Activated CD4-positive, alpha-beta T cell treated with anti-CD3 and anti-CD28 coated beads, Interleukin-10, Interleukin-2, amounts not matched to agents 100 ng/mL and 50 ng/mL, durations not matched to agents 16 hours and 8 hours (primary cell): ENCODE measurements around the gene SBF1.
A peak's percentile ranks its signal among the peaks of the same experiment; 100 is the strongest.
"Not testable (repeated sequence)": the region's sequence is repeated elsewhere in the genome, so short reads cannot be mapped to it uniquely, and the experiment has no call there.

Experiments used
- DNase-seq: peaks from one replicate; pipeline ENCODE4 v3.0.0-alpha.2; 2020

The SBF1 gene

DNA sequence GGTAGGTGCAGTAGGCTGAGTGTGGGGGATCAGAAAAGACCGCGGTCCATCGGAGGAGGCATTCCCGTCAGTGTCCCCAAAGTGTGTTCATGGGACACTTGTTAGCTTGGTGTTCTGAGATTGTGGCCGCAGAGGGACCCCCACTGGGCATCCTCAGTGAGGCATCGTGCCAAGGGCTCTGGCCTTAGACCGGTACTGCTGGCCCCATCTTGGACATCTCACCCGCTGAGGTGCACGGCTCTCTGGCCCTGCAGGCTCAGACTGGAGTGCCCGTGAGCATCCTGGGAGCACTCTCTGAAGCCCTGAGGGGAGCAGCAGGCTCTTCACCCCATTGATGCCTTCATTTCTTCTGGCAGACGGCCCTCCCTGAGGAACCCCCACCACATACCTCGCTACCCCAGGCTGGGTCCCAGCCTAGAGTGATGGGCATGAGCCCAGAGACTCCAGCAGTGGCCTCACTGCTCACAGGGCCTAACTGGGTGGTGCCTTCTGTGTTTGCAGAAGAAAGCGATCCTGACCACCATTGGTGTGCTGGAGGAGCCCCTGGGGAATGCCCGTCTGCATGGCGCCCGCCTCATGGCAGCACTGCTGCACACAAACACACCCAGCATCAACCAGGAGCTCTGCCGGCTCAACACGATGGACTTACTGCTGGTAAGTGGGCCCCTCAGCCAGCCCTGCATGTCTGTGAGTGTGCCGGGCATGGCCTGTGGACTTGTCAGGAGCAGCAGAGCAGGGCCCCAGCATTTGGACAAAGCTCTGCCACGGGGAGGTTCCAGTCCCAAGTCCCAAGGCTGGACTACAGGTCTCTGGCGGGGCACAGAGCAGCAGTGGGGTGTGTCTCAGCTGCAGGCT lies 51.6 kb downstream of the SBF1 start:
- DNase-seq, result no peak

GRCh38 chr22:50422046-50422445 lies 52.8 kb downstream of the SBF1 start:
- no peak for DNase-seq

DNA sequence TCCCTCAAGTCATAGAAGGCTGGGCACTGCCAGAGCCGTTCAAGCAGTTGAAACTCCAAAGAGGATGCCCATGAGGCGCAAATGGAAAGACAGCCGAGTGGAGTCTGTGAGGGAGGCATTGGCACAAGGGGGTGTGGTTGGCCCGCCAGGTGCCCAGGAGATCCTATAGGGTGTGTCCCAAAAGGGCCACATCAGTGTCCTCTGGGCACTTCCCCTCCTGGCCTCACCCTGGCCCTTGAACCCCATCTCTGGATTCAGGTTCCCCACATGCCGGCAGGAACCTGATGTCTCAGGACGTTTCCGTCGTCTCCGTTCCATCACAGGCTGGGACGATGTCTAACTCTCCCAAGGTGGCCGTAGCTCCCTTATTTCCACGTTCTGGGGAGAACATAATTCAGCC lies 54.3 kb downstream of the SBF1 start:
- no peak for DNase-seq

DNA sequence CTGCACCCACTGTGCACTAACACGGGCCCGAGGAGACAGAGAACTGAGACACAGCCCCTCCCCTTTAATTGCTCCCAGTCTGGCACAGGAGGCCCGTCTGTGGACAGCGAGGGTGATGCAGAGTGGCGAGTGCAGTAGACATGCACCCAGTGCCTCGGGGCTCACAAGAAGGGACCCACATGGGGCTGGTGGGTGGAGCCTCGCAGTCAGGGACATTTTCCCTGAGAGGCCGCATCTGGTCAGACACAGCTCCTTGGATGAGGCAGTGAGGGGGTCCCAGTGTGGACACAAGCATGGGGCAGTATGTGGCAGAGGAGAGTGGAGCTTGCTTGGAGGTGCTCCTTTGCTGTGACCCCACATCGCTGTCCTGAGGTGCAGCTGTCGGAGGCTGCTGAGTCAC lies 54.8 kb downstream of the SBF1 start:
- no peak for DNase-seq

- no peak for DNase-seq
Measured at GRCh38 chr22:50419116-50419515, 55.7 kb downstream of the SBF1 start.

DNA sequence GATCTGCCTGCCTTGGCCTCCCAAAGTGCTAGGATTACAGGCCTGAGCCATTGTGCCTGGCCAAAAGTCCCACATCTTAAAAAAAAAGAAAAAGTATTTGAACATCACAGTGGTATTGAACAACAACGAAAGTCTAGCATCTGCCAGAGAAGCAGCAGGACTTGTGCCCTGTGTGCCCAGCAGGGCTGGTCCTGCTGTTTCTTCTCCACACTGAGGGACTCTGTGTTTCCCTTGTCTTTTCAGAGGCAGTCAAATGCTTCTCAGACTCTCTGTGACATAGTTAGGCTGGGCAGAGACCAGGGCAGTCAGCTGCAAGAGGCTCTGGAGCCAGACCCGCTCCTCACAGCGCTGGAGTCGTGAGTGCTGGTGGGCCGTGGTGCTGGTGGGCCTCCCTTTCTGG lies 56.2 kb downstream of the SBF1 start:
- no peak for DNase-seq

GRCh38 chr22:50417411-50418210 lies 57.2 kb downstream of the SBF1 start:
- no peak for DNase-seq

- no peak for DNase-seq
Measured at GRCh38 chr22:50416996-50417395, 57.8 kb downstream of the SBF1 start.

GRCh38 chr22:50415426-50415825 lies 59.4 kb downstream of the SBF1 start:
- DNase-seq, result no peak

- no peak for DNase-seq
Measured at GRCh38 chr22:50414476-50415248, 60.2 kb downstream of the SBF1 start.

DNA sequence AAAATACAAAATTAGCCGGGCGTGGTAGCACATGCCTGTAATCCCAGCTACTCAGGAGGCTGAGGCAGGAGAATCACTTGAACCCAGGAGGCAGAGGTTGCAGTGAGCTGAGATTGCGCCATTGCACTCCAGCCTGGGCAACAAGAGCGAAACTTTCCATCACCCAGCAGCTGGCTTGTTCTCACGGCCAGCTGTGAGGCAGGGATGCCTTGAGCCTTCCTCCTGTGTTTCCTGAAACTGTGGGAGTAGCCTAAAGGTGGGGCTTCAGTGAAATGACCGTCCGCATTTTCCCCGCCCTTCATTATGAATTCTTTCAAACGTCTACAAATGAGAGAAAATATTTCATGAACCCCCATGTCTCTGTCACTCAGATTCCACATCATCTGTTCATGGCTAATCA lies 65.9 kb downstream of the SBF1 start:
- not testable (repeated sequence) for DNase-seq

- no peak for DNase-seq
Measured at GRCh38 chr22:50408311-50408710, 66.5 kb downstream of the SBF1 start.

DNA sequence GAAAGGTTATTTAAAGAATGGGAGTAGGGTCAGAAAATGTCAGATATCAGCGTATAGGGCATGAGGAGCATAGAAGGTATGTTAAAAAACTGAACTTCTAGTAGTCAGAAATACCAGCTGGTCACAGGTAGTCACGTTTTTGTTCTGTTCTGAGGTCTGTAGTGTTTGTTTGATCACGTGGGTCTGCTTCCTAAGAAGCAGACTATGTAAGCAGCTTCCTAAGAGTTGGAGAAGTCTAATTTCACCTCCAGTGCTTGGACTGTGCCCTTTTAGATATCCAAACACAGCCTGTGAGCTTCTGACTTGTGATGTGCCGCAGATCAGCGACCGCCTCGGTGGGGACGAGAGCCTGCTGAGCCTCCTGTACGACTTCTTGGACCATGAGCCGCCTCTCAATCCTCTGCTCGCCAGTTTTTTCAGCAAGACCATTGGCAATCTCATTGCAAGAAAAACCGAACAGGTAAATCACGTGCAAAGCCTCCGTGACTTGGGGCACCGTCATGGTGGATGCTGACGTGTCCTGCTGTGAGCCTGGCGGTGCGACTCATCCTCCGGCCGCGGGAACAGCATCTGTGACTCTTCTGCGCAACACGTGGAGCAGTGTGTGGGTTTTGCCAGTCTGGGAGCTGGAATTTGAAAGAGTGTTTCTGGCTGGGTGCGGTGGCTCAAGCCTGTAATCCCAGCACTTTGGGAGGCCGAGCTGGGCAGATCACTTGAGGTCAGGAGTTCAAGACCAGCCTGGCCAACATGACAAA lies 68.2 kb downstream of the SBF1 start:
- DNase-seq, result no peak

DNA sequence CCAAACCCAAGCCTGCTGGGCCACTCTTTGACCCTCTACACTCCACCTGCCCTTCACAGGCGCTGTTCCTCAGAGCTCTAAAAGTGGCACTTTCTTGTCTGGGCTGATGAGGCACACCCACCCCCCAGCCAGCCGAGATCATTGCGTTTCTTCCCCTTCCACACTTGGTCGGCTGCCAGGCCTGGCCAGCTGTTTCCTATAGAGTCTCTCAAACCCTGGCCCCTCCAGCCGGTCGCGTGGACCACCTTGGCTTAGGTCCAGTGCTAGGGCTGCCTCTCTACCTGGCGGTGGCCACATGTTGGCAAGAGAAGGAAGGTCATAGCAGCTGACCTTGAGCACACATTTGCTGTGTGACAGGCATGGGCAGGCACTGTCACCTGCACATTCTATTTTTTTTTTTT lies 71.1 kb downstream of the SBF1 start:
- no peak for DNase-seq

DNA sequence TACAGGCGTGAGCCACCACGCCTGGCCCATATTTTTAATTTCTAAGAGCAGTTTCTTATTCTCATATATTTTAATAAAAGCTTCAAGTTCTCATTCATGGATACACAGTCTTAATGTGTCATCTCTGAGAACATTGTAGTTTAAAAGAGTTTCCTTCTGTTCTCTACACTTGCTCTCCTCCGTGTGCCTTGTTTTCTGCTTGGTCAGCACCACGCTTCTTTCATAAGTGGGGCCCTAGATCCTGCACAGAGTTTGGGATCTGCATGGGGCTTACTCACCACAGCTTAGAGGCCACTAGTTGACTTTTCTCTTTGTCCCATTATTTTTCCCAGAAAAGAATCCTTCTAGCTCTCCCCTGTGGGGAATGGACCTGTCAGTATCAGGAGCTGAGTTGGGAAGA lies 72.9 kb downstream of the SBF1 start:
- DNase-seq, result no peak

- no peak for DNase-seq
Measured at GRCh38 chr22:50400931-50401330, 73.9 kb downstream of the SBF1 start.

DNA sequence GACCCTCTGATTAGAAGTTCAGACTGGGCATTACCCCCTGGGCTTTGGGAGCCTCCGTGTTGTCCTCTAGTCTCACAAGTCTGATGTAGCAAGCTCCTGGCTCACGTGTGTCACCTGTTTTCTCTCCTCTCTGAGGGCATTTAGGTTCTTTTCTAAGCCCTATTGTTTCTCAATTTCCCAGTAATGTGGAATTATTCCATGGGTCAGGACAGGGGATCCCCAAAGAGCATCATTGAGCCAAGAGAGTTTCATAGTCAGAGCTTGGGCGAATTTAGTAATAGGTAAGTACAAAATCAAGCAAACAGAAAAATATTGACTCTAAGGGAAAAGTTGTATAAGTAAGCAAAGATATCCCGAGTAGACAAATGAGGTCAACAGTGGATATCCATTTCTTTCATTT lies 74.4 kb downstream of the SBF1 start:
- DNase-seq, result no peak

DNA sequence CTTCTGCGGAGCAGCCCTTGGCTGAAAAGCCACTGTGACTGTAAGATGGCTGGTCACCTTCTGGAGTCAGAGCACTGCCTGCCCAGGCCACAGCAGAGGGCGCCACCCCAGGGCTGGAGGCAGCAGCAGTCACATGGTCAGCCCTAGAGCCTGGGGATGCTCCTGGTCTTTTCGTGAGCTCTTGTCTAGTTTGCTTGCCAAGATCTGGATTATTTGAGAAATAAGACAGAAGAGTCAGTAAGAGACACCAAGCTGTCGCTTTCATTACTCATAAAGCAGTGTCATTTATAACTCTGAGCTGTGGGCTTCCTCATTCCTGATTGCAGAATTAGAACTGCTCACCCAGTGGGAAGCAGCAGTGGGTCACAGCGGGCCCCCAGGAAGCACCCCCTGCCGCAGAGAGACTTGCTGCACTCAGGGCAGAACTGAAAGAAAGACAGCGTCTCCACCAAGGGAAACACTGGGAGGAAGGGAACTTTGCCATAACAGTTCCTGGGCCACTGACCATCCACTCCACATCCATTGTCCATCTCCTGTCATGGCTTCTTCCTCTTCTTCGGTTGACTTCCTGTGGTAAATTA lies 75.0 kb downstream of the SBF1 start:
- DNase-seq, result peak; percentile 23

DNA sequence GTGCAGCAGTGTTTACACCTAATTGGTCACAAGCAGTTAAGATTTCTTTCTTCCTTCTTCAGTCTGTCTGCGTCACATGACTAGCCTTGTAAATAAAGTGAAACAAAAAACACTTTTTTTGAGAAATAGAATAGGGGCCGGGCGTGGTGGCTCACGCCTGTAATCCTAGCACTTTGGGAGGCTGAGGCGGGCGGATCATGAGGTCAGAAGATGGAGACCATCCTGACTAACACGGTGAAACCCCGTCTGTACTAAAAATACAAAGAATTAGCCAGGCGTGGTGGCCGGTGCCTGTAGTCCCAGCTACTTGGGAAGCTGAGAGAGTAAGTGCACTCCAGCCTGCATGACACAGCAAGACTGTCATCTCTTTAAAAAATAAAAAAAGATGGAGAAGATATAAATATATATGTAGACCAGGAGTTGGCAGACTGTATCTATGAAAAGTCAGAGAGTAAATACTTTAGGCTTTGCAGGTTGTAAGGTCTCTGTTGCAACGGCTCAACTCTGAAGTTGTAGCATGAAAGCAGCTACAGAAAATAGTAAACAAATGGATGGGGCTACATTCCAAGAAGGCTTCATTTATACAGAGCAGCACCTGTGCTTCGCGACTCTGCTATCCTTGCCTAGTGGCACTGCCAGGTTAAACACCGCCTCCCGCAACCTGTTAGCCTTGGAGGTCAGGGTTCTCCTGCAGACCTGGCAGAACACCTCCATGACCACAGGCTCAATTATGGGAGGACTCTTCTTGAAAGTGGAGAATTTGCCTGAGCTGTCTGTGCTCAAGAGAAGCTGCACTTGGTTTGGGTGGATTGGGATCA lies 75.8 kb downstream of the SBF1 start:
- no peak for DNase-seq

DNA sequence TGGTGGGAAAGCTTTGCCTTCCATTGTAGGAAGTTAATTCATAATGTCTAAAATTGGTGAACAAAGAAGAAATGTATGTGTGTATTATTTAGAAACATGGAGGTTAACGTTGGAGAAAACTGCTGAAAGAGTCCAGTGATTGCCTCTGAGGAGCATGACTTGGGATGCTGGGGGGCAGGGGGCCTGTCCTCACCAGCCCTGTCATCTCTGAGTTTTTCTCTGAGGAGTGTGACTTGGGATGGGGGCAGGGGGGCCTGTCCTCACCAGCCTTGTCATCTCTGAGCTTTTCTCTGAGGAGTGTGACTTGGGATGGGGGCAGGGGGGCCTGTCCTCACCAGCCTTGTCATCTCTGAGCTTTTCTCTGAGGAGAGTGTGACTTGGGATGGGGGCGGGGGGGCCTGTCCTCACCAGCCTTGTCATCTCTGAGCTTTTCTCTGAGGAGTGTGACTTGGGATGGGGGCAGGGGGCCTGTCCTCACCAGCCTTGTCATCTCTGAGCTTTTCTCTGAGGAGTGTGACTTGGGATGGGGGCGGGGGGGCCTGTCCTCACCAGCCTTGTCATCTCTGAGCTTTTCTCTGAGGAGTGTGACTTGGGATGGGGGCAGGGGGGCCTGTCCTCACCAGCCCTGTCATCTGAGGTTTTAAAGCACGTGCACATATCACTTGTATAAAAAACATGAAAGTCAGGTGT lies 77.3 kb downstream of the SBF1 start:
- DNase-seq, result not testable (repeated sequence)
